Activated effector memory CD4-positive, alpha-beta T cell treated with anti-CD3 and anti-CD28 coated beads, Interleukin-2, amount 50 U/mL, for 16 hours (primary cell): ENCODE measurements around the gene SPINDOC.
"Not testable (repeated sequence)": the region's sequence is repeated elsewhere in the genome, so short reads cannot be mapped to it uniquely, and the experiment has no call there.

Source experiments
- DNase-seq: peaks from one replicate; pipeline ENCODE4 v3.0.0-alpha.2; 2020

Gene SPINDOC

GRCh38 chr11:63813035-63813562 is at the start of gene SPINDOC:
TSS of gene SPINDOC (plus strand) at chr11:63813456. CDS start at chr11:63813687, 231 bp downstream.
- peak; percentile 91 for DNase-seq

GRCh38 chr11:63763496-63764339 is 49.5 kb upstream of the SPINDOC start:
- DNase-seq = no peak

DNA sequence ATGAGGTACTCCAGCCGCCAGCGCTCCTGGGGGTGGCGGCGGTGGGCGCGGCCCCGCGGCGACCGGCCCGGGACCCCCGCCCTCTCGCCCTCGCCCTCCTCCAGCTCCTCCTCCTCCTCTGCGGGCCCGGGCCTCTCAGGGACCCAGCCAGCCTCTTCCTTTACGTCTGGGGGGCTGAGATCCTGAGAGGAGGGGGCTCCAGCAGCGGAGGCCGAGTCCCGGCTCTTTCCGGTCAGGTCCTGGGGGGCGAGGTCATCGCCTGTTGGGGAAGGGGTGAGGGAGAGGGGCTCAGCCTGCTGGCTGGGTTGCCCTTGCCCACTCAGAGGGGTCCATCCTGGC is 48.9 kb upstream of the SPINDOC start:
- no peak for DNase-seq

GRCh38 chr11:63764679-63765647 is 48.3 kb upstream of the SPINDOC start:
- DNase-seq = no peak

DNA sequence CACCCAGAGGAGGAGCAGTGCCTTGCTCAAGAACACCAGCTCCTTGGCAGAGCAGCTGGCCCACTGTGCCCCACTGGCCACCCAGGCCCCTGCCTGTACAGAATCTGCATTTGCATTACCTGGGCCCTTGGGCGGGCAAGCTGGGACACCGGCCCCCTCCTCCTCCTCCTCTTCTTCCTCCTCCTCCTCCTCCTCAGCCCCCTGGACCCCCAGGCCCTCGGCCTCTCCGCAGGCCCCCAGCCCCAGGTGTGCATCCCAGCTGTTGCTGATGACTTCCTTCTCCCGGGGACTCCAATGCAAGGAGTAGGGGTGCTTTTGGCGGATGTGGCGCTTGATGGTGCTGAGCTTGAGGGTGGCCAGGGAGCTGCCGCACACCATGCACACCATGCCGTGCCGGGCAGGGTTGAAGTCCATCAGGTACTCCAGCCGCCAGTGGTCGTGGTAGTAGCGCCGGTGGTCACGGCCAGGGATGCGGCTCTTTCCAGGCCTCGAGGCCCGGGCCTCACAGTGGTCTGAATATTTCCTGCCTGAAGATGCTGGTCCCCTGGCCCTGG is 47.5 kb upstream of the SPINDOC start:
- DNase-seq = no peak

- DNase-seq = no peak
Observed at GRCh38 chr11:63766531-63767235, 46.6 kb upstream of the SPINDOC start.

DNA sequence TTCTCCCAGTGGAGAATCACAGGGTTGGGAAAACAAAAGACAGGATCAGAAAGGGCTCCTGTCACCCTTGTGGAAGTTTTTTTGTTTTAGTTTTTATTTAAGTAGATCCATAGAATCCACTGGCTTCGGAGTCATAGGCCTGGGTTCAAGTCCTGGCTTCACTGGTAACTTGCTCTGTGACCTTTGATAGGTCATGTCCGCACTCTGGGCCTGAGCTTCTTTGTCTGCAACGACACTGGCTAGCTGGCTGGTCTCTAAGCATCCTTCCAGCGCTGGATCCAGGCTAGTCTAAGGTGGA is 46.0 kb upstream of the SPINDOC start:
- no peak for DNase-seq

GRCh38 chr11:63767565-63768236 is 45.6 kb upstream of the SPINDOC start:
- peak; percentile 77 for DNase-seq

DNA sequence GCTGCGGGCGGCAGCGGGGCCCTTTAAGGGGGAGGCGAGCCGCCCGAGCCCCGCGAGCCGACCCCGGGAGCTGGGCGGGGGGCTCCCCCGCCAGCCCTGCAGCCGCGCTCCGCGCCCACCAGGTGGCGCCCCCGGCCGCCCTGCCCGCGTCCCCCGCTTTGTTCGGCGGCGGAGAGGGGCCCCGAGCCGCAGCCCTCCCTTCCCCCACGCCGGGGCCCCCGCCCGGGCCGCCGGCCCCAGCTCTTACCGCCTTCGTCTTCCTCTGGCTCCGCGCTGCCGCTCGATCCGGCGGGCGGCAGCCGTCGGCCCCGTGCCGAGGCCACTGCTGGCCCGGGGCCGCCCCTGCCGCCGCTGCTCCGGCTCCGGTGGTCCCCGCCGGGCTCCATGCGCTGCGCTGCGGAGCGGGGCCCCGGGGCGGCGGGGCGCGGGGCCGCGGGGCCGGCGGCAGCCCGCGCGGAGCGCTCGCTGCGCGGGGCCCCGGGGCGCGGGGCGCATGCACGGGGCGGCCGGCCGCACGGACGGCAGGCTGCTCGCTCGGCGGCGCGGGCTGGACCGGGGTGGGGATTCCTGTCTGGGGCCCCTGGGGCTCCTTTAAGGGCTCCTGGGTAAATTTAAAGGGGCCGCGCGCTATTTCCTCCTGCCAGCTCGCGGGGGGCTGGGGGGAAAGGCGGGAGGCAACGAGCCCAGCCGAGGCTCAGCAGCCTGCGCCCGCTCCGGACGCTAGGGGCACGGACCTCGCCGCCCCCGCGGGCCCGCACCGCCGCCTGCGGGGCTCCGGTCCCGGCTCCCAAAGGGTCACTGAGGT is 44.8 kb upstream of the SPINDOC start, which contains the start of gene ZFTA:
ZFTA (minus strand) TSS at position 539 of the 805 bp plus-strand sequence; CDS start at position 386, 153 bp downstream.
- peak; percentile 87 for DNase-seq

GRCh38 chr11:63769042-63769713 is 44.1 kb upstream of the SPINDOC start:
- DNase-seq = peak; percentile 78

DNA sequence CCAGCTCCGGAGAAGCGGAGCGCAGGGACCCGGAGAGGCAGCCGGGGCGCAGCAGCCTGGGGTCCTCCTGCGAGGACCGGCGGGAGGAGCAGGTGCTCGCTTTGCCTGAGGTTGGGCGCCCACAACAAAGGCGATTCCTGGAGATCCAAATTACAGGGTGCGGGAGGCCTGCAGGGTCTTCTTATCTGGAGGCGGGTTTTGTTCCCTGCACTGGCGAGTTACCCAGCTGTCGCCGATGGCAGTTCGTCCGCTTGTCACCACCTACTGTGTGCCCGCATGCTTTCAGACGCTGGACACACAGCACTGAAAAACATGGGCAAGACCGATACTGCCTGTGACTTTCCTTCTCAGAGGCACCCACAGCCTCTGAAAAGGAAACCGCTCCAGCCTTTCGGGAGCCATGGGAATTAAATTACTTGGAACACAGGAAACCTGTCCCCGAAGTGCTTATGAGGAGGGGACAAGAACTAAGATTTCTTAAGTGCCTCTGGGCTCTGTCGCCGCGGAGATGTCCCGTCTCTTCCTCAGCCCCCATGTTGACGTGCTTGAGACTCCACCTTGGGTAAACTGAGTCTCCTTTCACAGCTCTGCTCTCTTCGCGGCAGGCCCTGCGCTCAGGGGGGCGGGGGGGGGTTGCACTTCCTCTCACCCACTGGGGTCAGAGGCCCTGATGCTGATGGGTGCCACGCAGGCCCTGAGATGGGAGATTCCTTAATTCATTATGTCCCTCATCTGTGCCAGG is 43.4 kb upstream of the SPINDOC start:
- no peak for DNase-seq

DNA sequence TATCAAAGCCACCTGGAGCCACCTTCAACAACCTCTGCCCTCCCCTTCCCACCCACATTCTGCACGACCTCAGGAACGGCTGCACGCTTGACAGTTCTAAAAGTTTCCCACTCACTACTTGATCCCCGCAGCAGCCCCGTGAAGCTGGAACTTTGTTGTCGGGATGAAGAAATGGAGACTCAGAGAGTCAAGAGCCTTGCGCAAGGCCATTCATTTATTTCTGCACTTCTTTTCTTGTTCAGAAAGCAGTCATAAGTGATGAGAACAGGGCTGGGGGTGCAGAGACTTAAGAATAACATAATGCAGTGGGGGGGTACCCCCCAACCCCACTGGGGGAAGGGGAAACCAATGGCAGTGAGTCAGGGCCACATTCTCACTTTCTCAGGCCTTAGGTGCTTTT is 42.5 kb upstream of the SPINDOC start:
- DNase-seq = no peak

DNA sequence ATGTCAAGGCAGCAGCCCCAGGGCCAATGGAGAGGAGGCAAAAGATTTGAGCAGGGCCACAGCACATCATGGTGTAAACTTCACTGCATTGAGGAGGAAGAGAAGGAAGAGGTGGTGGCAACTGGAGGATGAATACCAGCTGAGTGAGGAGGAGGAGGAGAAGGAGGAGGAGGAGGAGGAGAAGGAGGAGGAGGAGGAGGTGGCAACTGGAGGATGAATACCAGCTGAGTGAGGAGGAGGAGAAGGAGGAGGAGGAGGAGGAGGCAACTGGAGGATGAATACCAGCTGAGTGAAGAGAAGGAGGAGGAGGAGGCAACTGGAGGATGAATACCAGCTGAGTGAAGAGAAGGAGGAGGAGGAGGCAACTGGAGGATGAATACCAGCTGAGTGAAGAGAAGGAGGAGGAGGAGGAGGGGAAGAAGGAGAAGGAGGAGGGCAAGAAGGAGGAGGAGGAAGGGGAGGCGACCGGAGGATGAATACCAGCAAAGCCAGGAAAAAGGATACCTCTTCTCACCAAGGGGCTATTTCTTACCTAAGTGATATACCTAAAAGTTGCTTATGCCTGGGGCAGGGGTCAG is 41.4 kb upstream of the SPINDOC start:
- not testable (repeated sequence) for DNase-seq

GRCh38 chr11:63775191-63775590 is 38.1 kb upstream of the SPINDOC start:
- DNase-seq = no peak

- no peak for DNase-seq
Observed at GRCh38 chr11:63779039-63779438, 34.2 kb upstream of the SPINDOC start.

- no peak for DNase-seq
Observed at GRCh38 chr11:63782749-63783148, 30.5 kb upstream of the SPINDOC start.

- no peak for DNase-seq
Observed at GRCh38 chr11:63783925-63784592, 29.2 kb upstream of the SPINDOC start.

- DNase-seq = no peak
Observed at GRCh38 chr11:63785823-63786222, 27.4 kb upstream of the SPINDOC start.
